HepG2 (cell line): ENCODE results near the gene PRKCI. TPM values are rescaled to one million over a fixed set of nuclear protein-coding genes. Genes with fewer than 3 reads are reported as not detected.

Experiments used
- BCL6 ChIP-seq: IDR thresholded peaks from 2 replicates; pipeline ENCODE4 v1.6.1; 2016; ENCODE audit warnings: missing genetic modification reagents, missing compliant biosample characterization
- HMGA1 ChIP-seq: sonication (generic); formaldehyde crosslinking; conservative IDR thresholded peaks from 2 replicates; pipeline ENCODE4 v1.4.0; 2020; ENCODE audit warnings: missing genetic modification reagents
- MED1 ChIP-seq: sonication (generic); formaldehyde crosslinking; IDR thresholded peaks from 2 replicates; pipeline ENCODE4 v1.4.0; 2020; ENCODE audit warnings: missing genetic modification reagents
- NCOR1 ChIP-seq: fragments of 200-600 bp; sonication (generic); IDR thresholded peaks from 2 replicates; pipeline ENCODE4 v1.7.0; 2017; ENCODE audit warnings: antibody characterized with exemption, low read length, borderline replicate concordance
- TCF7L2 ChIP-seq: IDR thresholded peaks from 2 replicates; pipeline ENCODE4 v1.6.1; 2011; ENCODE audit warnings: mild to moderate bottlenecking, low read depth, low read length, moderate library complexity
- THAP11 ChIP-seq: IDR thresholded peaks from 2 replicates; pipeline ENCODE4 v1.6.1; 2016; ENCODE audit warnings: missing biosample characterization, missing genetic modification reagents
- ZBTB21 ChIP-seq: sonication (generic); formaldehyde crosslinking; IDR thresholded peaks from 2 replicates; pipeline ENCODE4 v1.4.0; 2020; ENCODE audit warnings: missing genetic modification reagents
- polyA plus RNA-seq, 8 experiments: library from polyadenylated mRNA; depleted of rRNA in 3 of 8; stranded (reverse) in 7 of 8; unstranded in 1 of 8; fragments of >200 nt; fragmentation: Illumina TruSeq in 4 of 8; extraction: Trizol in 4 of 8; gene quantifications; 2 replicates each; pipeline versions ENCODE4 v1.2.1 to v1.2.3, GENCODE V29; 2011 to 2016; ENCODE audit warnings: low read depth in 4 of 8, missing spikeins in 1 of 8, mixed read lengths in 1 of 8; ENCODE audit not compliant: insufficient read depth in 1 of 8
- total RNA-seq, 5 experiments: library from RNA; depleted of rRNA; stranded (reverse); fragments of >200 nt; fragmentation: Illumina TruSeq; extraction: Trizol; gene quantifications; 2 replicates each; pipeline ENCODE4 v1.2.3, GENCODE V29; 2016; ENCODE audit warnings: low read depth in 1 of 5
- TF ChIP-seq, protein P1 (sequence below): sonication (generic); formaldehyde crosslinking; IDR thresholded peaks from 2 replicates; pipeline ENCODE4 v1.5.0; 2020; ENCODE audit warnings: mild to moderate bottlenecking, missing genetic modification reagents, borderline replicate concordance
- TF ChIP-seq, protein P2 (sequence below): sonication (generic); formaldehyde crosslinking; IDR thresholded peaks from 2 replicates; pipeline ENCODE4 v1.4.0; 2020; ENCODE audit warnings: missing genetic modification reagents
- TF ChIP-seq, protein P3 (sequence below): IDR thresholded peaks from 2 replicates; pipeline ENCODE4 v1.4.0; 2020; ENCODE audit warnings: mild to moderate bottlenecking, missing genetic modification reagents
- TF ChIP-seq, protein P4 (sequence below): sonication (generic); formaldehyde crosslinking; conservative IDR thresholded peaks from 2 replicates; pipeline ENCODE4 v1.4.0; 2020; ENCODE audit warnings: mild to moderate bottlenecking, missing genetic modification reagents, moderate library complexity

The PRKCI gene
- total and polyA plus RNA-seq, 2 of the 13 experiments (the other 11 are each of a cell fraction or from before 2014, with no cell fraction given), result 17.2 to 30.4 TPM

- TF ChIP-seq MED1 (CRISPR knock-in tag) (no peak), HMGA1 (CRISPR knock-in tag) (no peak), ZBTB21 (no peak), TCF7L2 (no peak), NCOR1 (peak; percentile 56; the same call in 1 of the 2 replicates), THAP11 (0 out of 2 replicates have a peak, but pooled peaks have one; percentile 20), BCL6 (CRISPR knock-in tag) (peak; percentile 42; the same call in 1 of the 2 replicates)
- TF ChIP-seq, protein P1, sequence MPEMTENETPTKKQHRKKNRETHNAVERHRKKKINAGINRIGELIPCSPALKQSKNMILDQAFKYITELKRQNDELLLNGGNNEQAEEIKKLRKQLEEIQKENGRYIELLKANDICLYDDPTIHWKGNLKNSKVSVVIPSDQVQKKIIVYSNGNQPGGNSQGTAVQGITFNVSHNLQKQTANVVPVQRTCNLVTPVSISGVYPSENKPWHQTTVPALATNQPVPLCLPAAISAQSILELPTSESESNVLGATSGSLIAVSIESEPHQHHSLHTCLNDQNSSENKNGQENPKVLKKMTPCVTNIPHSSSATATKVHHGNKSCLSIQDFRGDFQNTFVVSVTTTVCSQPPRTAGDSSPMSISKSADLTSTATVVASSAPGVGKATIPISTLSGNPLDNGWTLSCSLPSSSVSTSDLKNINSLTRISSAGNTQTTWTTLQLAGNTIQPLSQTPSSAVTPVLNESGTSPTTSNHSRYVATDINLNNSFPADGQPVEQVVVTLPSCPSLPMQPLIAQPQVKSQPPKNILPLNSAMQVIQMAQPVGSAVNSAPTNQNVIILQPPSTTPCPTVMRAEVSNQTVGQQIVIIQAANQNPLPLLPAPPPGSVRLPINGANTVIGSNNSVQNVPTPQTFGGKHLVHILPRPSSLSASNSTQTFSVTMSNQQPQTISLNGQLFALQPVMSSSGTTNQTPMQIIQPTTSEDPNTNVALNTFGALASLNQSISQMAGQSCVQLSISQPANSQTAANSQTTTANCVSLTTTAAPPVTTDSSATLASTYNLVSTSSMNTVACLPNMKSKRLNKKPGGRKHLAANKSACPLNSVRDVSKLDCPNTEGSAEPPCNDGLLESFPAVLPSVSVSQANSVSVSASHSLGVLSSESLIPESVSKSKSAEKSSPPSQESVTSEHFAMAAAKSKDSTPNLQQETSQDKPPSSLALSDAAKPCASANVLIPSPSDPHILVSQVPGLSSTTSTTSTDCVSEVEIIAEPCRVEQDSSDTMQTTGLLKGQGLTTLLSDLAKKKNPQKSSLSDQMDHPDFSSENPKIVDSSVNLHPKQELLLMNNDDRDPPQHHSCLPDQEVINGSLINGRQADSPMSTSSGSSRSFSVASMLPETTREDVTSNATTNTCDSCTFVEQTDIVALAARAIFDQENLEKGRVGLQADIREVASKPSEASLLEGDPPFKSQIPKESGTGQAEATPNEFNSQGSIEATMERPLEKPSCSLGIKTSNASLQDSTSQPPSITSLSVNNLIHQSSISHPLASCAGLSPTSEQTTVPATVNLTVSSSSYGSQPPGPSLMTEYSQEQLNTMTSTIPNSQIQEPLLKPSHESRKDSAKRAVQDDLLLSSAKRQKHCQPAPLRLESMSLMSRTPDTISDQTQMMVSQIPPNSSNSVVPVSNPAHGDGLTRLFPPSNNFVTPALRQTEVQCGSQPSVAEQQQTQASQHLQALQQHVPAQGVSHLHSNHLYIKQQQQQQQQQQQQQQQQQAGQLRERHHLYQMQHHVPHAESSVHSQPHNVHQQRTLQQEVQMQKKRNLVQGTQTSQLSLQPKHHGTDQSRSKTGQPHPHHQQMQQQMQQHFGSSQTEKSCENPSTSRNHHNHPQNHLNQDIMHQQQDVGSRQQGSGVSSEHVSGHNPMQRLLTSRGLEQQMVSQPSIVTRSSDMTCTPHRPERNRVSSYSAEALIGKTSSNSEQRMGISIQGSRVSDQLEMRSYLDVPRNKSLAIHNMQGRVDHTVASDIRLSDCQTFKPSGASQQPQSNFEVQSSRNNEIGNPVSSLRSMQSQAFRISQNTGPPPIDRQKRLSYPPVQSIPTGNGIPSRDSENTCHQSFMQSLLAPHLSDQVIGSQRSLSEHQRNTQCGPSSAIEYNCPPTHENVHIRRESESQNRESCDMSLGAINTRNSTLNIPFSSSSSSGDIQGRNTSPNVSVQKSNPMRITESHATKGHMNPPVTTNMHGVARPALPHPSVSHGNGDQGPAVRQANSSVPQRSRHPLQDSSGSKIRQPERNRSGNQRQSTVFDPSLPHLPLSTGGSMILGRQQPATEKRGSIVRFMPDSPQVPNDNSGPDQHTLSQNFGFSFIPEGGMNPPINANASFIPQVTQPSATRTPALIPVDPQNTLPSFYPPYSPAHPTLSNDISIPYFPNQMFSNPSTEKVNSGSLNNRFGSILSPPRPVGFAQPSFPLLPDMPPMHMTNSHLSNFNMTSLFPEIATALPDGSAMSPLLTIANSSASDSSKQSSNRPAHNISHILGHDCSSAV (CRISPR knock-in tag), result no peak
- TF ChIP-seq, protein P2, sequence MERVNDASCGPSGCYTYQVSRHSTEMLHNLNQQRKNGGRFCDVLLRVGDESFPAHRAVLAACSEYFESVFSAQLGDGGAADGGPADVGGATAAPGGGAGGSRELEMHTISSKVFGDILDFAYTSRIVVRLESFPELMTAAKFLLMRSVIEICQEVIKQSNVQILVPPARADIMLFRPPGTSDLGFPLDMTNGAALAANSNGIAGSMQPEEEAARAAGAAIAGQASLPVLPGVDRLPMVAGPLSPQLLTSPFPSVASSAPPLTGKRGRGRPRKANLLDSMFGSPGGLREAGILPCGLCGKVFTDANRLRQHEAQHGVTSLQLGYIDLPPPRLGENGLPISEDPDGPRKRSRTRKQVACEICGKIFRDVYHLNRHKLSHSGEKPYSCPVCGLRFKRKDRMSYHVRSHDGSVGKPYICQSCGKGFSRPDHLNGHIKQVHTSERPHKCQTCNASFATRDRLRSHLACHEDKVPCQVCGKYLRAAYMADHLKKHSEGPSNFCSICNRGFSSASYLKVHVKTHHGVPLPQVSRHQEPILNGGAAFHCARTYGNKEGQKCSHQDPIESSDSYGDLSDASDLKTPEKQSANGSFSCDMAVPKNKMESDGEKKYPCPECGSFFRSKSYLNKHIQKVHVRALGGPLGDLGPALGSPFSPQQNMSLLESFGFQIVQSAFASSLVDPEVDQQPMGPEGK (CRISPR knock-in tag), result 0 out of 2 replicates have a peak, but pooled peaks have one; percentile 12
- TF ChIP-seq, protein P3, sequence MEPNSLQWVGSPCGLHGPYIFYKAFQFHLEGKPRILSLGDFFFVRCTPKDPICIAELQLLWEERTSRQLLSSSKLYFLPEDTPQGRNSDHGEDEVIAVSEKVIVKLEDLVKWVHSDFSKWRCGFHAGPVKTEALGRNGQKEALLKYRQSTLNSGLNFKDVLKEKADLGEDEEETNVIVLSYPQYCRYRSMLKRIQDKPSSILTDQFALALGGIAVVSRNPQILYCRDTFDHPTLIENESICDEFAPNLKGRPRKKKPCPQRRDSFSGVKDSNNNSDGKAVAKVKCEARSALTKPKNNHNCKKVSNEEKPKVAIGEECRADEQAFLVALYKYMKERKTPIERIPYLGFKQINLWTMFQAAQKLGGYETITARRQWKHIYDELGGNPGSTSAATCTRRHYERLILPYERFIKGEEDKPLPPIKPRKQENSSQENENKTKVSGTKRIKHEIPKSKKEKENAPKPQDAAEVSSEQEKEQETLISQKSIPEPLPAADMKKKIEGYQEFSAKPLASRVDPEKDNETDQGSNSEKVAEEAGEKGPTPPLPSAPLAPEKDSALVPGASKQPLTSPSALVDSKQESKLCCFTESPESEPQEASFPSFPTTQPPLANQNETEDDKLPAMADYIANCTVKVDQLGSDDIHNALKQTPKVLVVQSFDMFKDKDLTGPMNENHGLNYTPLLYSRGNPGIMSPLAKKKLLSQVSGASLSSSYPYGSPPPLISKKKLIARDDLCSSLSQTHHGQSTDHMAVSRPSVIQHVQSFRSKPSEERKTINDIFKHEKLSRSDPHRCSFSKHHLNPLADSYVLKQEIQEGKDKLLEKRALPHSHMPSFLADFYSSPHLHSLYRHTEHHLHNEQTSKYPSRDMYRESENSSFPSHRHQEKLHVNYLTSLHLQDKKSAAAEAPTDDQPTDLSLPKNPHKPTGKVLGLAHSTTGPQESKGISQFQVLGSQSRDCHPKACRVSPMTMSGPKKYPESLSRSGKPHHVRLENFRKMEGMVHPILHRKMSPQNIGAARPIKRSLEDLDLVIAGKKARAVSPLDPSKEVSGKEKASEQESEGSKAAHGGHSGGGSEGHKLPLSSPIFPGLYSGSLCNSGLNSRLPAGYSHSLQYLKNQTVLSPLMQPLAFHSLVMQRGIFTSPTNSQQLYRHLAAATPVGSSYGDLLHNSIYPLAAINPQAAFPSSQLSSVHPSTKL (CRISPR knock-in tag), result peak; percentile 68
- TF ChIP-seq, protein P4, sequence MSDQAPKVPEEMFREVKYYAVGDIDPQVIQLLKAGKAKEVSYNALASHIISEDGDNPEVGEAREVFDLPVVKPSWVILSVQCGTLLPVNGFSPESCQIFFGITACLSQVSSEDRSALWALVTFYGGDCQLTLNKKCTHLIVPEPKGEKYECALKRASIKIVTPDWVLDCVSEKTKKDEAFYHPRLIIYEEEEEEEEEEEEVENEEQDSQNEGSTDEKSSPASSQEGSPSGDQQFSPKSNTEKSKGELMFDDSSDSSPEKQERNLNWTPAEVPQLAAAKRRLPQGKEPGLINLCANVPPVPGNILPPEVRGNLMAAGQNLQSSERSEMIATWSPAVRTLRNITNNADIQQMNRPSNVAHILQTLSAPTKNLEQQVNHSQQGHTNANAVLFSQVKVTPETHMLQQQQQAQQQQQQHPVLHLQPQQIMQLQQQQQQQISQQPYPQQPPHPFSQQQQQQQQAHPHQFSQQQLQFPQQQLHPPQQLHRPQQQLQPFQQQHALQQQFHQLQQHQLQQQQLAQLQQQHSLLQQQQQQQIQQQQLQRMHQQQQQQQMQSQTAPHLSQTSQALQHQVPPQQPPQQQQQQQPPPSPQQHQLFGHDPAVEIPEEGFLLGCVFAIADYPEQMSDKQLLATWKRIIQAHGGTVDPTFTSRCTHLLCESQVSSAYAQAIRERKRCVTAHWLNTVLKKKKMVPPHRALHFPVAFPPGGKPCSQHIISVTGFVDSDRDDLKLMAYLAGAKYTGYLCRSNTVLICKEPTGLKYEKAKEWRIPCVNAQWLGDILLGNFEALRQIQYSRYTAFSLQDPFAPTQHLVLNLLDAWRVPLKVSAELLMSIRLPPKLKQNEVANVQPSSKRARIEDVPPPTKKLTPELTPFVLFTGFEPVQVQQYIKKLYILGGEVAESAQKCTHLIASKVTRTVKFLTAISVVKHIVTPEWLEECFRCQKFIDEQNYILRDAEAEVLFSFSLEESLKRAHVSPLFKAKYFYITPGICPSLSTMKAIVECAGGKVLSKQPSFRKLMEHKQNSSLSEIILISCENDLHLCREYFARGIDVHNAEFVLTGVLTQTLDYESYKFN (CRISPR knock-in tag), result peak; percentile 42
Observed at GRCh38 chr3:170270282-170270881, 48.2 kb downstream of the PRKCI start (continued).
